Esophagus squamous epithelium (tissue), 5 donors: ENCODE measurements around the gene TUT7. TPM values are rescaled to one million over a fixed set of nuclear protein-coding genes. Genes with fewer than 3 reads are reported as not detected.
A peak's percentile ranks its signal among the peaks of the same experiment; 100 is the strongest.

ENCODE experiments used
- DNase-seq: peaks from one replicate; lab custom pipeline; 2025; lab: John Stamatoyannopoulos, UW
- H3K27ac ChIP-seq, 4 donors: fragments of 200-600 bp; sonication (generic); one replicate each; pipeline ENCODE4 v1.5.1; 2016 to 2019; ENCODE audit warnings: mild to moderate bottlenecking in 1 of 4
- H3K27me3 ChIP-seq, 4 donors: fragments of 200-600 bp; sonication (generic); 1 replicate in 3 of 4; 2 replicates in 1 of 4; pipeline versions ENCODE4 v1.5.1 to v1.6.0; 2017 to 2021; ENCODE audit warnings: antibody characterized with exemption in 1 of 4
- H3K36me3 ChIP-seq, 3 donors: fragments of 200-600 bp; sonication (generic); one replicate each; pipeline ENCODE4 v1.5.1; 2016 to 2019
- H3K4me1 ChIP-seq, 3 donors: fragments of 200-600 bp; sonication (generic); one replicate each; pipeline ENCODE4 v1.5.1; 2017 to 2019
- H3K4me3 ChIP-seq, 4 donors: fragments of 200-600 bp; sonication (generic); 1 replicate in 3 of 4; 2 replicates in 1 of 4; pipeline ENCODE4 v1.5.1; 2016 to 2019; ENCODE audit warnings: mild to moderate bottlenecking in 2 of 4, moderate library complexity in 1 of 4
- H3K9me3 ChIP-seq, 3 donors: fragments of 200-600 bp; sonication (generic); one replicate each; pipeline ENCODE4 v1.5.1; 2016 to 2019
- POLR2A ChIP-seq, 4 donors: fragments of 450-650 bp; IDR thresholded peaks; one replicate each; pipeline ENCODE4 v1.6.1; 2017; ENCODE audit warnings: antibody characterized with exemption in 4 of 4, mild to moderate bottlenecking in 4 of 4, moderate library complexity in 3 of 4
- WGBS, 2 donors: methylation state at CpG; one replicate each; pipeline ENCODE4 v1.1.5; 2018; 5-methylcytosine and 5-hydroxymethylcytosine counted together
- intact Hi-C: fragments of 100-400 bp; cut with DNase I; formaldehyde crosslinking; loops from one replicate; pipeline ENCODE4 v1.15.0; 2022
- total RNA-seq, 4 donors: library from RNA; depleted of rRNA; stranded (reverse); fragments of >200 nt; gene quantifications; one replicate each; pipeline ENCODE4 v1.1.0, GENCODE V29; 2016
- TF ChIP-seq, protein P1 (sequence below), 6 experiments: fragments of 450-650 bp in 4 of 6; fragments of 200-600 bp in 2 of 6; sonication (generic) in 2 of 6; IDR thresholded peaks; one replicate each; pipeline ENCODE4 v1.5.1; 2016 to 2019; ENCODE audit warnings: antibody characterized with exemption in 6 of 6, mild to moderate bottlenecking in 4 of 6, moderate library complexity in 4 of 6
- donor health status: DM: yes; HTN: yes; CAD: no.

Gene TUT7
- total RNA-seq, 4 donors from 2014 or later: 34.3 to 71.0 (median 54.9) TPM

DNA sequence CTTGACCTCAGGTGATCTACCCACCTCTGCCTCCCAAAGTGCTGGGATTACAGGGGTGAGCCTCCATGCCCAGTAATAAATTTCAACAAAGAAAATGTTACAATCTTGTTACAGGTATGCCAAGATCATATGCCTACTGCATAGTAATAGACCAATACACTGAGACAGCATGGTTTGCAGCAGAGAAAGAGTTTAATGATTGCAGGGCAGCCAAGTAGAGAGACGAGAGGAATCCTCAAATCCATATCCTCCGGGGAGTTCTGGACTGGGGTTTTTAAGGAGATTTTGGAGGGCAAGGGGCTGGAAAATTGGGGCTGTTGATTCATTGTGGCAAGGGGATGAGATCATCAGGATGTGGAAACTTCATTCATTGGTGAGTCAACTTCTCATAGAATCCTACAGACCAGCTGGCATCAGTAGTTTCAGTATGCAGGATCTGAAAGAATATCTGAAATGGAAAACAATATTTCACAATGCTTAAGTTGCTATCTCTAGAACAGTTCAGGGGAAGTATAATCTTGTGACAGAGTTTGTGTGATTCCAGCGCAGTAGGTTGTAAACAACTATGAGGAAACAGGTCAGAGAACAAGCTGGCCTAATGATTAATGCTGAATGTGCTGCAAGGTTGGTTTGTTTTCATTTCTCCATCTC, 14.8 kb upstream of the TUT7 start:
- H3K27me3 ChIP-seq: peaks cover 0 to 9% (median 0%) of the 10 kb centered on the region in 4 donors
- no peaks in the 10 kb centered on the region for H3K36me3 ChIP-seq
- intact Hi-C loops: no loop called here
- H3K27ac ChIP-seq: peak overlapping the region in 1 of 4 donors; percentile 72
- peaks cover 0 to 32% (median 30%) of the 10 kb centered on the region in 3 donors for H3K9me3 ChIP-seq
- no peak for DNase-seq
- H3K4me3 ChIP-seq: no peak overlapping the region
- 56 to 63% methylated on average over 3 of the region's 3 CpGs for WGBS, 2 donors
- no peaks in the 10 kb centered on the region for H3K4me1 ChIP-seq
- no peak for TF ChIP-seq POLR2A (IDR thresholded peaks at IDR 0.05)
- TF ChIP-seq, protein P1, sequence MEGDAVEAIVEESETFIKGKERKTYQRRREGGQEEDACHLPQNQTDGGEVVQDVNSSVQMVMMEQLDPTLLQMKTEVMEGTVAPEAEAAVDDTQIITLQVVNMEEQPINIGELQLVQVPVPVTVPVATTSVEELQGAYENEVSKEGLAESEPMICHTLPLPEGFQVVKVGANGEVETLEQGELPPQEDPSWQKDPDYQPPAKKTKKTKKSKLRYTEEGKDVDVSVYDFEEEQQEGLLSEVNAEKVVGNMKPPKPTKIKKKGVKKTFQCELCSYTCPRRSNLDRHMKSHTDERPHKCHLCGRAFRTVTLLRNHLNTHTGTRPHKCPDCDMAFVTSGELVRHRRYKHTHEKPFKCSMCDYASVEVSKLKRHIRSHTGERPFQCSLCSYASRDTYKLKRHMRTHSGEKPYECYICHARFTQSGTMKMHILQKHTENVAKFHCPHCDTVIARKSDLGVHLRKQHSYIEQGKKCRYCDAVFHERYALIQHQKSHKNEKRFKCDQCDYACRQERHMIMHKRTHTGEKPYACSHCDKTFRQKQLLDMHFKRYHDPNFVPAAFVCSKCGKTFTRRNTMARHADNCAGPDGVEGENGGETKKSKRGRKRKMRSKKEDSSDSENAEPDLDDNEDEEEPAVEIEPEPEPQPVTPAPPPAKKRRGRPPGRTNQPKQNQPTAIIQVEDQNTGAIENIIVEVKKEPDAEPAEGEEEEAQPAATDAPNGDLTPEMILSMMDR (IDR thresholded peaks at IDR 0.05): no peak

DNA sequence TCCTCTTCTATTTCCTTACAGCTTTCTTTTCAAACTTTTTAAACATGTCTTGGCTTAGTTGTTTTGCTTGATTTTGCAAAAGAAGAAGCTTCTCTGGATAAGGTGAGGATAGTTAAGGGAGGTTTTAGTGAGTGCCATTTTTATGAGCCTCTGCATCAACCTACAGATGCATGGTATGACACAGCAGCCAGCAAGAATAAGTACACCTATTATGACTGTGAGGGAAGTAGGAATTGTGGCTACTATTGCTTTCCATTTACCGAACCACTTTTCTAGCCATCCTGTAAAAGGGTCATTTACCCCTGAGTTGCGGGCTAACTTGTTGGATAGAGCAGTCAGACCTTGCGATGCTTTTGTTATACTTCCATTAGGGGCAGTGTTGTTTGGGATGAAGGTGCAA, 7.0 kb upstream of the TUT7 start:
- H3K27ac ChIP-seq: no peak overlapping the region

DNA sequence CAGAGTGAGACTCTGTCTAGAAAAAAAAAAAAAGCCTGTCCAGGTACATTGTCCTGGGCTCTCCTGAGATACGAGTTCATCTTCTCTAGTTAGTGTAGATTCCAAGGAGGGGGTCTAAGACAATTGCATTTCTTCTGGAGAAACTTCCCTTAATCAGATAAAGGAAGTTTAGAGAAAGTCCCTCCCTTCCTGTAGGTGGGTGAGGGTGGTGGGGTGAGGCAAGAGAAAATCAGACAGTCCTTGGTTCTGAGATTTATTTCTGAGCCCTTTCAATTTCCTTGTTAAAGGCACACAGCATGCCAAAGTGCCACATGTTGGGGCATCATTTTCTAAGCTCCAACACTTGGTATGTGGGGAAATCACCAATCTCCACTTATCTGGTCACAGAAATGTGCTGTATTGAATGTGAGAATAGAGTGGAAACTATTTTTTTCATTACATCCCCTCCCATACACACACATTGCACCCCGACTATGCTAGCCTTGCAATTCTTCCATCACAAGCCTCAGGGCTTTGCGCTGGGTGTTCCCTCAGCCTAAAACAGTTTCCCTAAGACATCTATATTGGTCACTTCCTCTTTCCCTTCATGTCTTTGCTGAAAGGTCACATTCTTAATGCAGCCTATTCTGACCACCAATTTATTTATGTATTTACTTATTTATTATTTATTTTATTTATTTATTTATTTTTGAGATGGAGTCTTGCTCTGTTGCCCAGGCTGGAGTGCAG, 5.1 kb upstream of the TUT7 start:
- intact Hi-C loops: loop anchor here (10.0 kb wide), 1 partner anchor 75 kb away; the partner anchor contains the start of gene ISCA1
- H3K9me3 ChIP-seq: no peaks in the 10 kb centered on the region
- no peaks in the 10 kb centered on the region for H3K36me3 ChIP-seq
- no peak for DNase-seq
- peaks cover 0 to 28% (median 4%) of the 10 kb centered on the region in 3 donors for H3K4me1 ChIP-seq
- H3K4me3 ChIP-seq: no peak overlapping the region
- peak overlapping the region in 2 of 4 donors; percentile 31 for H3K27ac ChIP-seq
- no peaks in the 10 kb centered on the region for H3K27me3 ChIP-seq
- WGBS, 2 donors: 65 to 70% methylated on average over 3 of the region's 3 CpGs
- TF ChIP-seq, protein P1 (IDR thresholded peaks at IDR 0.05): no peak
- TF ChIP-seq POLR2A (IDR thresholded peaks at IDR 0.05): no peak

More for the DNA sequence above, 7.0 kb upstream of the TUT7 start:
- no peak for DNase-seq
- Histone ChIP-seq H3K36me3 (no peaks in the 10 kb centered on the region), H3K9me3 (peaks cover 0 to 1% (median 0%) of the 10 kb centered on the region in 3 donors), H3K4me3 (no peak overlapping the region), H3K27me3 (no peaks in the 10 kb centered on the region), H3K4me1 (peaks cover 0 to 14% (median 0%) of the 10 kb centered on the region in 3 donors)
- 90% methylated on average over 2 to 3 of the region's 3 CpGs for WGBS, 2 donors
- TF ChIP-seq POLR2A (IDR thresholded peaks at IDR 0.05): no peak
- TF ChIP-seq, protein P1 (IDR thresholded peaks at IDR 0.05): no peak
- intact Hi-C loops: no loop called here

DNA sequence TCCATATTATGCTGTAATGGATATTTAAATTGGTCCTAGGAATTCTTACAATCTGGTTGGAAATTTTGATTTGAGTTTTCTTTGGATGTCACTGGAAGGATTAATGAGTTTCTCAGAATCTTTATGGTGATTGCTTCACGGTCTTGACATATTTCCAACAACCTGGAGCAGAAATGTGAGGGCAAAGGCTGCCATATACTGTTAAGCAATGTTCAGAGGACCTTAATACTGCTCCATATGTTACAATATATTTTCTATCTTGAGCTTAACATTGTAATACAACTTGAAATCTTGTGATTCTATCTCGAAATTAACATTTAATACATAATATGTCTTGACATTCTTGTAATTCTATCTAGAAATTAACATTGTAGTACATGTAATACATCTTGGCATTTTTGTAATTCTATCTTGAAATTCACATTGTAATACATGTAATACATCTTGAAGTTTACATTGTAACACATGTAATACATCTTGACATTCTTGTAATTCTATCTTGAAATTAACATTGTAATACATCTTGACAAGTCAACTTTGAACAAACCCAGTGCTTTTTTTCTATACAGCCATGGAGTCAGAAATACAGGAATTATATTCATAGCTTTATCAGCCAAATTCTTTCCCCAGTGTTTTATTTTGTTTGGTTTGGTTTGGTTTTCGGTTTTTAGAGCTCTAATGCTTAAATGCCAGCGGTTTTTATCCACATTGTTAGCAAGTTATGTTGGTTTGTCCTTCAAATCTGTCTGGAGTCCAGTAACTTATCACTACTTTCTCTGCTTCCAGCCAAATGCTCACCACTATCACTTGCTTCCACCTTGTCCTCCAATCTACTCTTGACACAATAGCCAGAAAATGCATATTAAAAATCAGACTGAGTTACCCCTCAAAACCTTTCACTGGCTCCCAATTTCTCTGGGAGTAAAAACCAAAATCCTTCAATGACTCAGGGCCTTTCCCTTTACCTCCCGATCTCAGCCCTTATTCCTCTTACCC, 3.0 kb upstream of the TUT7 start:
- 73 to 81% methylated on average over 5 of the region's 5 CpGs for WGBS, 2 donors
- peaks cover 0 to 41% (median 15%) of the 10 kb centered on the region in 3 donors for H3K4me1 ChIP-seq
- intact Hi-C loops: loop anchor here (10.0 kb wide), 1 partner anchor 72 kb away; the partner anchor contains the start of gene ISCA1

More for the DNA sequence above, 3.0 kb upstream of the TUT7 start:
- H3K4me3 ChIP-seq: no peak overlapping the region
- peaks cover 0 to 4% (median 0%) of the 10 kb centered on the region in 3 donors for H3K36me3 ChIP-seq
- H3K27ac ChIP-seq: peak overlapping the region in 1 of 4 donors; percentile 99
- no peak for DNase-seq
- TF ChIP-seq, protein P1 (IDR thresholded peaks at IDR 0.05): no peak
- TF ChIP-seq POLR2A (IDR thresholded peaks at IDR 0.05): no peak
- H3K9me3 ChIP-seq: no peaks in the 10 kb centered on the region
- no peaks in the 10 kb centered on the region for H3K27me3 ChIP-seq
